Stimulated activated CD8-positive, alpha-beta memory T cell treated with anti-CD3 and anti-CD28 coated beads, Interleukin-7, amount 100 ng/mL, for 4 hours (primary cell): ENCODE measurements around the gene SH3PXD2A.

Source experiments
- DNase-seq, 2 donors: peaks; one replicate each; pipeline ENCODE4 v3.0.0-alpha.2; 2020; ENCODE audit warnings: low read depth in 2 of 2

The SH3PXD2A gene

DNA sequence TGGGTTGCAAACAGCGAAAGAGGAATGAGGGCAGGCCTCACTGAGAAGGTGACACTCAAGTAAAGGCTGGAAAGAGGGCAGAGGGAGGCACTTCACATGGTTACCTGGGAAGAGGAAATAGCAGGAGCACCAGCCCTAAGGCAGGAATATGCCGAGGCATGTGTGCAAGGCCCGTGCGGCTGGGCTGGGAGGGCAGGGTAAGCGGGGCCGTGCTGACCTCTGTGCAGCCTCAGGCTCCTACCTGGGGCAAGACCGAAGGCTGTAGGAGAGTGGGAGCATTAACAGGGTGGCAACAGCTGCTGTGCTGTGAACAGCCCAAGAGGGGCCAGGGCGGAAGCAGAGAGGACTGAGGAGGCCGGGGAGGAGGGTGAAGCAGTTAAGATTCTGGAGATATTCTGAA lies 24.0 kb upstream of the SH3PXD2A start:
- DNase-seq, result no peak

DNA sequence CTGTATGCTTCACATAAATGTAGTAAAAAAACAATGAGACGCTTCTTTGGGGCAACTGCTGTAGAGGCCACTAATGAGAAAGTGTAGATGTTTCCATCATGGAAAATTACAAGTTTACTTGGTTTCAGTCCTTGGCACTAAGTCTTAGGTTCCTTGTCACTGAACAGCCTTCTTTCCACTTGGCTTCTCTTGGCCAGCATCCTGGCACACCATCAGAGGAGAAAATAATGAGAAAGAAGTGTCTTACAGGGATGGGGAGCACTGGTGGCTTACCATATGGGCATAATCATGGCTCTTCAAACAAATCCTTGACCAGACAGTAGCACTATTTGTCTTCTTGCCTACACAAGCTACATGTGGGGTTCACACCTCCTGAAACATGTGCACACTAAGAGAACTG lies 22.5 kb upstream of the SH3PXD2A start:
- DNase-seq, result no peak

DNA sequence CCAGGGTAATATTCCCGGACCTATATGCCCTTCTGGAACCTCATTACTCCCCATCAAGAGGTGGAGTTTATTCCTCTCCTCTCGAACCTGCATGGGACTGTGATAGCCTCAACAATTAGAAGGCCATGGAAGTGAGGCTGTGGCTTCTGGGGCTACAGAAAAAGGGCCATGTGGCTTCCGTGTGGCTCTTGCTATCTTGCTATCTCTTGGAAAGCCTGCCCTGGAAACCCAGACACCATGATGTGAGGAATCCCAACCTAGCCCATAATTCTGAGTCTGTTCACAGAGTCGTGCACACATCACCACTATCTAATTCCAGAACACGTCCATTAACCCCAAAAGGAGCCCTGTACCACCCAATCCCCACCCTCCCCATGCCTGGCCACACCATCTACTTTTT lies 20.8 kb upstream of the SH3PXD2A start:
- no peak for DNase-seq

DNA sequence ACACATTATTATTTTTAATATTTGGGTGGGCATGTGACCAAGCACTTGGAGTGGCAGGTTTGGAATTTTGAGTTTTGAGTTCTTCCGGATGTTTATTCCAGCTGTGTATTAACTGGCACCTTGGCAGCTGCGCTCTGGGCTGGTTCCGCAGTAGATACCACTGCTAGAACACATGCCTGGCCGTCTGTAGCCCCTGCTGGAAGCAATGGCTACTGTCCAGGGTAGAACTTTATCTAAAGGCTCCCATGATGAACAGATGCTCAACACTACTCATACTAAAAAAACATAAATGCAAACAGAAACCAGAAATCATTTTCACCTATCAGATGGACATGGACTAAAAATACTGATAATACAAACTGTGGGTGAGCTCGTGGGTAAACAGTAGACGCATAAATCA lies 19.4 kb upstream of the SH3PXD2A start:
- no peak for DNase-seq

DNA sequence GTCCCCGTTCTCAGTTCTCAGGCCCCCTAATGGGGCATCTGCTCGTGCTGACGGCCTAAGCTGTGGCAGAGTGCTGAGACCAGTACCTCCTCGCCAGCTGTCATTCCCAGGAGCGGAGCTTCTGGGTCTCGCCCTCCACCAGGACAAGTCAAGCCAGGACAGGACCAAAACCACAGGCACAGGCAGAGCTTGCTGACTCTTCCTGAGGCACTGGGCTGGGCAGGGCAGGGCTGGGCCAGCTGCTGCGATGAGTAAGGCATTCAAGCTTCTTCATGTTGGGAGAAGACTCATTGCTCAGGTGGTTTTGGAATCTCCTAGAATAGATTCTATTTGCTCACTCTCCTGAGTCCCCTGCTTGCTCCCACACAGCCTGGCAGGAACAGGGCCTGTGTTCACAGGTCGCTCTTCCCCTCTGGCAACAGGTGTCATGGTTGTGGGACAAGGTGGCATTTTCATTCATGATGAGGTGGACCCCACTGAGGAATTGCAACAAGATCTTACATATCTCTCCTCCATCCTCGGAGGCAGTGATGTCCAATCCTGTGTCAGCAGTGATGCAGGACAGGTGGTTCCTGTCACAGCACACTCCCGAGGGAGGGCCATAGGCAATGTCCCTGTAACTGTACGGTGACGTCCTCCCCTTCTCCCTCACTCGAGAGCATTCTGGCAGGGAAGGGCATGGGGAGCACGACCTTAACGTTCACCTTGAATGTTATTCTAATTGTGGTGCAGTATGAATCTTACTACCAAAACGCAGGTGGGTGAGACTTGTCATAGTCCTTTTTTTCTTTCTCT lies 17.0 kb upstream of the SH3PXD2A start:
- no peak for DNase-seq

DNA sequence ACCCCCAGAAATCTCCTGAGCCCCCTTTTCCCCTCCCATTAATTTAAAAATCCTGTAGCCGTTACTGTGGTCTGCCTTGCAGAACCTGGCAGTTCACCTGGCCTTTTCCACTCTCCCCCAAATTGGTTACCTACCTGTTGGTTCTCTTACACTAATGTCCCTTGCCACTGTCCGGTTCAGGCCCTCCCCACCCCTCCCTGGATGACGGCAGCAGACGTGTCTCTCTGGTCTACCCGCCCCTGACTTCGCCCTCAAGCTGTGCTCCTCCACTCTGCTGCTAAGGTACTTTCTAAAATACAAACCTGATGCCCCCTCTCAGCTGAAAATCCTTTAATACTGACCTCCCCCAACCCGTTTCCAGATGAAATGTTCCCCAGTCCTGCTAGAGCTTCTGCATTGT lies 15.6 kb upstream of the SH3PXD2A start:
- DNase-seq, result no peak

DNA sequence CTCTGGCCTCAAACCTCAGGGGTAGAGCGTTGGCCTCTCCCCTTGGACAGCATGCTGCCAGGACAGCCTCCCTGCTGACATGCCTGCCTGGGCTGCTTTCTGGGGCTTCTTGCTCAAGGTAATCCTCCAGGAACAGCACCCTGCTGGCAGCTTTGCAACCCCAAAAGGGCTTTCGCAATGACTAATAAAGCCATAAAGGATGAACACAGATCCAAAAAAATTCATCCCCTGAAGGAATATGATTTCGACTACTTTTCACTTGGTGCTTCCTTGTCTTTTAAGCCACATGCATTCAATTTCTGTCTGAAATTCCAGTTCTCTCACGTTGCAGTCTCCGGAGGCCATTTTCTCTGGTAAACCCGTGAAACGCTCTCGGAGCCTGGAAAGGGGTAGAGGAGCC lies 15.1 kb upstream of the SH3PXD2A start:
- DNase-seq, result no peak

DNA sequence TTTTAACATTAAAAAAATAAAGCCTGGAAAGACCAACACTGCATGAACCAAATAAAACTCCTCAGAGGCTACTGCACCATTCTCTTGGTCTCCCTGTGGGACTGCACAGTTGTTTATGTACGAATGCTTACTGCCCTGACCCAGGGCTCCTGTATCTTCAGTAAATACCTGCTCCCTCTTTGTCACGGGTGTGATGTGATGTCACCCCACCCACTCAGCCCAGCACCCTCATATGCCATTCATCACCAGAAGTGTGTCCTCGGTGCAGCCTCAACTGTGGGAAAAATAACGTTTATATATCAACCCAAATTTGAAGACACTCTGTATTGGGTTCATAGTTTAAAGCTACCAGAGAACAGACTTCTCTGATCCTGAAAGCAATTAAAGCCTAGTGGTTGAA lies 14.0 kb upstream of the SH3PXD2A start:
- no peak for DNase-seq

DNA sequence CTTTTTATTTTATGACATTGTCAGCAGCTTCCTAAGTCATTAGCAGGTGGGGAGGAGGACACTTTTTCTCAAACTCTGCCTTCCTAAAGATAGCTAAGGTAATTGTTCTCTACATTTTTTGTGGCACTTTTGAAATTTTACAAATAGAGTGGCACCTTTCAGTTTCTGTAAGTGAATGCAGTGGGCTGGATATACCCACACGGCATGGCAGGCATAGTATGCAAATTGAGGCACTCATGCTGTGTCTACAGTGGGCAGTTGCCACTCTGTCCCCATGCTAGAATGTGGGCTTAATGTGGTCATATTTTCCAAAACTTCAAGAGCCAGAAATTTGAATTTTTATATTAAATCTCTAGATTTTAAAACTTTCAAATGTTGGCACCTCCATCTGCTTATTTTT lies 12.8 kb upstream of the SH3PXD2A start:
- DNase-seq, result no peak

DNA sequence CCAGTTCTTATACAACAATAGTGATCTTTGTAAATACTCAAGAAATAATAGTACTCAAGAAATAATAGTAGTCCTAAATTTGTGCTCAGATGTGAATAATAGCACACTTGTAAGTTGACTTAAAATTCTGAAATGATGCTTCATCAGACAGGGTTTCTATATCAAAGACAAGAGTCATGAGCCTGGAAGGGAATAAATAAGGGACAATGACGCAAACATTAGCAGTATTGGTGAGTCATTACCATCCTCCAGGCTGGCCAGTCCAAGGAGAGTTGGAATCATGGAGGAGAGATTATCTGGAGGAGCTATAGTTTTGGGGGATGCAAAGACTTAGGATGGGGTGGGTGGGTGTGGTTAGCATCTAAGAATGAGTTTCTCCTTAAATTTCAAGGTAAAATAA lies 6.1 kb upstream of the SH3PXD2A start:
- no peak for DNase-seq

DNA sequence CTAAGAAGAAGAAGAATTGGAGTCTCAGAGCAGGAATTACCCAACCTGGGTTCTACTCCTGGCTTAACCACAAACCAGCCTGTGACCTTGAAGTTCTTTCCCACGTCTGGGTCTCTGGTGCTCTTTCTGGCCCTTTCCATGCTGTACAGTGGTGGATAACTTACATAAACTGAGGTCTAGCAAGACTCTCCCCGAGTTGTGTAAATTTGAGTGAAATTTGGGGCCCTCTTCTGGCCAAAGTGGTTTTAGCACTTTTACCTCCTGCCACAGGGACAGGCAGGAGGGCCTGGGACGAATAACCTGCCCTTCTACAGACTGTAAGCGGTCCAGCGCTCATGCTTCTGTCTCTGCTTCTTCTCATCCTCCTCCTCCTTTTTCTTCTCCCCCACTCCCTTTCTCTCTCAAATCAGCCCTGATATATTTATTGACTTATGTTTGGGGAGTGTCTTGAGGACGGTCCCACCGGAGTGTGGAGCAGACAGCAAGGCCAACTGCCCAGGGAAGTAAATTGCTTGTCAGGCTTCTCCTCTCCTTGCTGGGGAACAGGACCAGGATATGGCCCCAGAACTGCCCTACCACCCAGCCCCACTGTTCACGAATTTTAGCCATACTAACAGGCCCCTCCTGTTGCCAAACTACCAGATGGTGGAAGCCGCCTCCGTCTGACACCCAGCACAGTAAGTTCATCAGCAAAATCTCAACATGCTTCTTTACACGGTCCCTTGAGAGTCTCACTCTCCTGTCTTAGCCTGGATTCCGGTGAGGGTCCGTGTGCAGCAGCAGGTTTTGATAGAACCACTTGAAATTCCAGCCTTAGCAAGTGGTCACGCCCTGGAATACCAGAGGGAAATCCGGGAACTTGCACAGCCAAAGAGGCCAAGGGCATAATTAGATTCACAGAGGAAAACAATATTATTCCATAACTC lies 4.0 kb upstream of the SH3PXD2A start:
- DNase-seq, result peak in 1 of 2 donors; percentile 24

DNA sequence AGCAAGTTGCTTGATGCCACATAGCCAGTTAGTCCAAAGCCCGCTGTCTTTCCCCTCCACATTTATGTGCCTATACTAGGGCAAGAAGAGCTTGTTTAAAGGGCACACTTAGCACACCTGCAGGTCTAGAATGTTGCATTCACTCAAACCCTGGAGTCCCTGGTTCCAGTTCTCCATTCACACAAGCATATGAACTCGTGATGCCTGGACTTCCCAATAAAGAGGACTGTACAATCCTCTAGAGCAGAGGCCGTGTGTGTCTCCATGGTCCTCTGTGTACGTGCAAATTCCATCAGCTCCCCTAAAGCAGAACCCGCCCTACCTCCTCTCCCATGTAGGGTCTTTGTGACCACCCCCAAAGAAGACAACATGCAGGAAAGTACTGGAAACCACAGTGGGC lies 3.0 kb upstream of the SH3PXD2A start:
- DNase-seq, result no peak

DNA sequence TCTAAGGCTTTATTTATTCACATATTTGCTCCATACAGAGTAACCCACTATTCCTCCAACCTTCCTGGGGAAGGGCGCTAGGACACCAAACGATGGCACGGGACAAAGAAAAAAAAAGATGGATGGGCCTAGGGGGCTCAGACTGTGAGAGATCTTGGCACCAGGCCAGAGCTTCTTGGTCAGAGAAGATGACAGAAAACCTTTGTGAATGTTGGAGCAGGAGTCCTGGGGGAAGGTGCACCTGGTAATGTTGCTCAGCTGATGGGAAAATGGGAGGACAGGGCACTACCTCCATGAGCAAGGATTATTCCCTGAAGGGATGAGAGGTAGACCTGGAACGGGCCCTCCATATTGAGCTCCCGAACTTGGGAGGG lies 1.4 kb upstream of the SH3PXD2A start:
- DNase-seq, result no peak

DNA sequence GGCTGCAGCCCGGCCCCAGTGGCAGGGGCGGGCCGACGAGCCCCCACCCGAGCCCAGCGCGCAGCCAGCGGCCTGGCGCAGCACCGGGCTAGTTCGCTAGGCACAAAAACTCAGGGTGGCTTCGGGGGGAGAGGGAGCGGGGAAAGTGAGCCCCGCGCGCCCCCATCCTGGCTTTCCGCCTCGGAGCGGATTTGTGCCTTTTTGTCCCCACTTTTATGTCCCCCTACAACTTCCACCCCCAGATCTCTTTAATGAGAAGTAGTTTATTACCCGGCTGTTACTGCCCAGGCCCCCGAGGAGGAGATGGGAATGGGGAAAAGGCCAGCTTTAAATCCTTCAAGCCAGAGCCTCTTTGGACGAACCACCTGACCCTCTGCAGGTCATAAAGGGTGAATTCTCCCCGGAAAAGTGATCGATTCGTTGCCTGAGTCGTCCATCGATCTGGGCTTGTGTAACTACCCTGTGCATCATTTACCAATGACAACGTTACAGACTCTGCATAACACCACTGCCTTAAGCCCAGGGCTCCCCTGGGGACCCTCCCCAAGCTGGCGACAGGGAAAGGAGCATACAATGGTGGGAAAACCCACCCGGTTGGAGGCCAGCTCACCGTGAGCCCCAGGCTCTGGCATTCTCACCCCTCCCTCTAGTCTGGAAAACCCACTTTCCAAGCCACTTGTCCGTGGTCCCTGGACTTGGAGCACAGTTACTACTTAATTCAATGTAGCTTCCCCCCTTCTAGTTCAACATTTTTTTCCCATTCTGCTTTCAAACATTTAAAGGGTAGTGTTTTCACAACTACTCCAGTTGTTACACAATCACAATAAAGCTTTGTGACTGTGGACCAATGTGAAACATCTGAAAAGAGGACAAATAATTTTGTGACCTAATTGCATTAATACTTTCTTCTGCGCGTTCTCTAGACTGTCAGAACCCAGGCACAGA lies 748 bp upstream of the SH3PXD2A start:
- no peak for DNase-seq

DNA sequence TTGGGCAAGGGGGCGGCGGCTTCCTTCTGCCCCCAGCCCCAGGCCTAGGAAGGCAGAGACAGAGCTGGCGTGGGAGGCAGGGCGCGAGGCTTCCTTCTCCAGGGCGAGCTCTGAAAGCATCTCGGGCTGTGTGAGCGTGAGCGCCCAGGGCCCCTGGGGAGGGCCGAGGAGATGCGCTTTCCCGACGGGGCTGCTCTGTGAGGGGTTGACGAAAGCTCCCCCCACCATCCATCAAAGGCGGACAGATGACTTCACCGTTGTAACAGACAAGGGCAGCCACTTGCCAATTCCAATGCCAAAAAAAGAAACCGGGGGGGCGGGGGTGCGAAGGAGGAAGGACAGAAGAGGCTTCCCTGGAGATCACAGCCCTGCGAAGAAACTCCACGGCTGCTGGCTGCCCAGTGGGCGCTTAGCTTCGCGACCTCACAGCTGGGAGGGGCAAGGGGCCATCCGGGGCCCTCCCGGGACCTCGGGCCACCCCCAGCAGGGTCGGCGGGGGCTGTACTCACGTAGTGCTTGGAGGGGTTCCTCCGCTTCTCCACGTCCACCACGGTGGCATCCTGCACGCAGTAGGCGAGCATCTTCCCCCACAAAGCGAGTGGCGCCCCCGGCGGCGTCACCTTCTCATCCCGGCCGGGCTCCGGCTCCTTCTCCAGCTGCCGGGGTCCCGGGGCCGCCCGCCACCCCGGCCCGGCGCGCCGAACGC lies 537 bp downstream of the SH3PXD2A start:
- DNase-seq, result no peak

DNA sequence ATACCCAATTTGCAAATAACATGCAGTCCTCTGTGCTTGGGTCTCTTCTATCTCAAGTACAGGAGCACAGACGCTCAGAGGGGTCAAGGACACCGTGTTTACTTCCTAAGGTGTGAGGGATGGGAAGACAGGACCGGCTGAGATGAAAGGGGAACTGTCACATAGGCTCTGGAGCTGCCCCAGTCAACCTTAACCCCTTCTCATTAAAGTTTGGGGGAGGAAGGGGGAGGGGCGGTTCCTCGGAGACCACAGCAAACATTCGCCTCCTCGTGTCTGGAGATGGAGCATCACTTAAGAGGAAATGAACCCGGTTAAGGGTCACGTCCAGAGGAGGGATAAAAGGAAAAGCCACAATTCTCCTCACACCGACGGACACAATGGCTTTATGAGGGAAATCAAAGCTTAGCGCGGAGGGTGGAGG lies 1.1 kb downstream of the SH3PXD2A start:
- no peak for DNase-seq

DNA sequence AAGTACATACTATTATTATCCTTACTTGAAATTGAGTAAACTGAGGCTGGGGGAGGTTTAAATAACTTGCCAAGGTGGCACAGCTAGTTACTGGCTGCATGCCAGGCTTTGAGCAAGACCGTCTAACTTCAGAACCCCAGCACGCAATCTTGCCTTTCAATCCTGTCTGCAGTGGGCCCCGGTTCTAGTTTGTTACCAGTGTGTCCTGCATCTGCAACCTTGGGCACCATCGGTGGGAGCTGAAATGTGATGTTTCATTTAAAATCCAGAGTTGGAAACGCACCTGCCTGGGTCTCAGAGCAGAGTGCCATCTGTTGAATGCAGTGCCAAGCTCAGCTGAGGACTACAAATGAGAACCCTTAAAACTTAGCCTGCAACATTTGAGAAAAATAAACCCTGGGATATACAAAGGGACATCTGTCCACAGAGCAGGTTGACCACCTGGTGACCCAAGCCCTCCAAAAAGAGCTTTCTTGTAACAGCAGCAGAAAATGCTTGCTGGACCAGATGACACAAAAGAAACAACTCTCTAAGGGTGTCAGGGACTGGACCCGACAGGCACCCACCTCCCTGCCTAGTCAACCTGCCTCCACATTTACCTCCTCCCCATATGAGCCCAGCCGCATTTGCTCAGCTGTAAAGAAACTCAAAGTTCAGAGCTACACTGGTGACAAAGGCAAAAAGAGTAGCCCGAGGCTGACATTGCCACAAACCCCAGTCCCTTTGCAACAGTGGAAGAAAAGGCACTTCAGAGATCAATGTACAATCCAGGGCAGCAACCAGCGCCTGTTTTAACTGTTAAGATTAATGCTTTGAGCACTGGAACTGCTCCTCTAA lies 1.7 kb downstream of the SH3PXD2A start:
- no peak for DNase-seq

DNA sequence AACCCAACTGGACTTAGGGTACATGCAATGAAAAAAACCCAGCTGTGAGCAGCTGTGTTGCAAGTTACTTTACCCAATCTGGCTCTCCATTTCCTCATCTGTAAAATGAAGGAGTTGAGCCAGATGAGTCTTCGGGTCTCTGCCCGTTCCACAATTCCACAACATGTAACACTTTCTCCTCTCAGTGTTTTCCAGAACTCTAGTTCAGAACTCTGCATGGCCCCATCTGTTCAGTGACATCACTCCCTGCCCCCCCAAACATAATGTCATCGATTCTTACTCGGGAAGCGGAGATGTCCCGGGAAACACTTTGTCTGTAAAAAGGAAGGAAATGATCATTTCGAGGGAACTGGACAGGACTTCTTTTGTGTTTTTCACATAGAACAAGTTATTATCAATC lies 2.5 kb downstream of the SH3PXD2A start:
- no peak for DNase-seq

DNA sequence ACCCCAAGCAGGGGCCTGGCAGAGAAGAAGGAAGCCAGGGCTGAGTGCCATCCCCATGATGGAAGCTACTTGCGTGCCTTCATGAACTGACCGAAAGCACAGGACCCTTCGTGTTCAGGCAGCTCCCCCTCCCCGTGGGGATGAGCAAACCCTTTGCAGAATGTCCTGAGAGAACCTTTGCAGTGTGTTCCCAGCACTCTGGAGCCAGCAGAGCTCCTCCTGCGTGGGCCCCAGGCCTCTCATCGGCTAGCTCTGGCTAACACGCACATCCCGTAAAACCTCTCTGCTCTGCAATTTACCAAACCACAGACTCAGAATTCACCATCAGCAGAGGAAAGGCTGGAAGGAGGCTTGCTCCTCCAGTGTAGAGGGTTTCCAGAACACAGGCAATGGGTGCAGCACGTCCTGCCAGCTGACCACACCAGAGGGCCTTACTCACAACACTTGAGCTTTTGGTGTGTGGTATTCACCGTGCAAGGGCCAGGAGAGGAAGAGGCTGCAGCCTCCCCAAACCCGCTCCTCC lies 3.1 kb downstream of the SH3PXD2A start:
- no peak for DNase-seq

DNA sequence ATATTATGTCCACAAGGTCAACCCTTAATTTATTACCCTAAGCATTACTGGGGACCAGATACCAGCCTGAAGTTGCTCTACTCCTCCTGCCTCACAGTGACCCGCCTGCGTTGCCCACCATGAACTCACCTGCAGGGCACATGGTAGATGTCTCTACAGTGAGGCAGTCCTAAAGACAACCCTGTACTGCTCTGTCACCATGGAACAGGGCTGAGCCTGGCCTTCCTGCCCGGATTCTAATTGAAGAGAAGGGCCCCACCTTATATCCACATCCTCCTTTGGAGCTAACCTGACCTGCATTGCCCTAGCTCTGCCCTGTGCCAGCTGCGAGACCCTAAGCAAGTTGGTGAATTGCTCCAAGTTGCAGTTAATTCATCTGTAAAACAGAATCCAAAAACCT lies 4.1 kb downstream of the SH3PXD2A start:
- no peak for DNase-seq
